ENCODE measurements around the gene TWIST2. TPM values are rescaled to one million over a fixed set of nuclear protein-coding genes. Genes with fewer than 3 reads are reported as not detected.

Gene TWIST2
- total and polyA plus RNA-seq, 2 donors from 2014 or later = 0.56 to 1.4 TPM

DNA sequence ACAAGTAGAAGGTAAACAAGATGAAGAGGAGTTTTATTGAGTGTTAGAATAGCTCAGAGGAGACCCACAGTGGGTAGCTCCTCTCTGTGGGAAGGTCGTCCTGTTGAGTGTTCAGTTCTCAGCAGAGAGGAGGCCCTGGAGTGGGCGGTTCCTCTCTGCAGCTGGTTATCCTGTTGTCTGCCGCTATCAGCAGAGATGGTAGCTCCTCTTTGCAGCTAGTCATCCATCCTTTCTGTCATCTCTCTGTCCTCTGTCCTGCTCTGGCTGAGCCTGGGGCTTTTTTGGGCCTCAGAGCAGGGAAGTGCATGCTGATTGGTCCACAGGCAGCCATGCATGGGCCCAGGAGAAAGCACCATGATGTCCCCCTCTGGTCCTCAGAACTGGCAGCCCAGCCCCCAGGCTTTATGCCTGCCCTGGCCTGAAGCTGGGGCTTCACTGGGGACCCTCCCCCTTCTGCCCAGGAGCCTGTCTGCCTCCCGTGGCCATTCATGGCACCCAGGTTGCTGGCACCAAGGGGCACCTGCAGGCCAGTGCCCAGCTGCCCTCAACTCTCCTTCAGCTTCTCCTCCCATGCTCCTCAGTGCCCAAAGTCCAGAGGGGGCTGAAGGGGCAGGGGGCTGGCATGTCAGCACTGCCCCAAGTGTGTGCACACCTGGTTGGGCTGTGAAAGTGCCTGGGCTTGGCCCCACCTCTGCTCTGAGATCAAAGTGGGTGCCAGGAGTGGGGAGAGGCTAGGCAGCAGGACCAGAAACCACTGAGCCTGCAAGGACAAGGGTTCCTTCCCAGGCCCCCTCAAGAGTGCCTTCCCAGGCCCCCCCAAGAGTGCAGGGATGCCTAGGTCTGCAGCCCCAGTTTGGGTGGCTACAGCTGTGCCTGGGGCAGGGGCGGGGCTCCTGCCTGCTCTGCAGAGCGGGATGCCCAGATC lies 98.7 kb downstream of the TWIST2 start:
- Histone ChIP-seq H3K27ac (ENCODE audit: low read depth in 2 of 2, low read length in 2 of 2) (no peak overlapping the region), H3K36me3 (ENCODE audit: control insufficient read depth in 2 of 3, insufficient read depth in 3 of 3, low read length in 3 of 3) (no peaks in the 10 kb centered on the region), H3K4me1 (ENCODE audit: control insufficient read depth in 2 of 3, insufficient read depth in 2 of 3, low read depth in 1 of 3, low read length in 3 of 3) (peaks cover 0 to 2% (median 0%) of the 10 kb centered on the region in 3 donors), H3K27me3 (ENCODE audit: control insufficient read depth, insufficient read depth, low read length) (no peaks in the 10 kb centered on the region), H3K4me3 (ENCODE audit: low read length in 3 of 3) (no peak overlapping the region), H3K9me3 (ENCODE audit: control insufficient read depth in 2 of 3, insufficient read depth in 1 of 3, low read length in 3 of 3) (no peaks in the 10 kb centered on the region), H3K9ac (ENCODE audit: low read length in 3 of 3) (no peak overlapping the region)
- peak in 1 of 5 donors; percentile 6 for DNase-seq
- intact Hi-C loops (cut with DNase I) = no loop called here
- no peak for FAIRE-seq
- TF ChIP-seq, protein P1, sequence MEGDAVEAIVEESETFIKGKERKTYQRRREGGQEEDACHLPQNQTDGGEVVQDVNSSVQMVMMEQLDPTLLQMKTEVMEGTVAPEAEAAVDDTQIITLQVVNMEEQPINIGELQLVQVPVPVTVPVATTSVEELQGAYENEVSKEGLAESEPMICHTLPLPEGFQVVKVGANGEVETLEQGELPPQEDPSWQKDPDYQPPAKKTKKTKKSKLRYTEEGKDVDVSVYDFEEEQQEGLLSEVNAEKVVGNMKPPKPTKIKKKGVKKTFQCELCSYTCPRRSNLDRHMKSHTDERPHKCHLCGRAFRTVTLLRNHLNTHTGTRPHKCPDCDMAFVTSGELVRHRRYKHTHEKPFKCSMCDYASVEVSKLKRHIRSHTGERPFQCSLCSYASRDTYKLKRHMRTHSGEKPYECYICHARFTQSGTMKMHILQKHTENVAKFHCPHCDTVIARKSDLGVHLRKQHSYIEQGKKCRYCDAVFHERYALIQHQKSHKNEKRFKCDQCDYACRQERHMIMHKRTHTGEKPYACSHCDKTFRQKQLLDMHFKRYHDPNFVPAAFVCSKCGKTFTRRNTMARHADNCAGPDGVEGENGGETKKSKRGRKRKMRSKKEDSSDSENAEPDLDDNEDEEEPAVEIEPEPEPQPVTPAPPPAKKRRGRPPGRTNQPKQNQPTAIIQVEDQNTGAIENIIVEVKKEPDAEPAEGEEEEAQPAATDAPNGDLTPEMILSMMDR (IDR thresholded peaks at IDR 0.05; ENCODE audit: borderline replicate concordance, extremely low read depth, insufficient read depth) = no peak

DNA sequence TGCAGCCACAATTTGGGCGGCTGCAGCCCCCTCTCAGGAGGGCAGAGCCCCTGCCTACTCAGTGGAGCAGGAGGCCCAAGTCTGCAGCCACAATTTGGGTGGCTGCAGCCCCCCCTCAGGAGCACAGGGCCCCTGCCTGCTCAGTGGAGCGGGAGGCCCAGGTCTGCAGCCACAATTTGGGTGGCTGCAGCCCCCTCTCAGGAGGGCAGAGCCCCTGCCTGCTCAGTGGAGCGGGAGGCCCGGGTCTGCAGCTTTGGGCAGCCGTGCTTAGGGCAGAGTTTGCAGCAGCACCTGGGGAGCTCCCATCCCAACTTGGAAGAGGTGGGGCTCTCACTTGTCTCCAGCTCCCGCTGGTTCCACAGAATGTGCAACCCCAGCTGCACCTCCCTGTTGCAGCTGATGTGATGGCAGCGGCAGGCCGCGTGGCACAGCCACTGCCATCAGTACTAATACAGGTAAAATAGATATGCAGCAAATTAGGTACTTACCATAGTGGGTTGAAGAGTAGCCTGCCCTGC lies 99.4 kb downstream of the TWIST2 start:
- no peaks in the 10 kb centered on the region for H3K36me3 ChIP-seq (ENCODE audit: control insufficient read depth in 2 of 3, insufficient read depth in 3 of 3, low read length in 3 of 3)
- no peak overlapping the region for H3K9ac ChIP-seq (ENCODE audit: low read length in 3 of 3)
- intact Hi-C loops (cut with DNase I) = no loop called here
- no peaks in the 10 kb centered on the region for H3K27me3 ChIP-seq (ENCODE audit: control insufficient read depth, insufficient read depth, low read length)
- TF ChIP-seq, protein P1 (IDR thresholded peaks at IDR 0.05; ENCODE audit: borderline replicate concordance, extremely low read depth, insufficient read depth) = no peak
- peaks cover 0 to 2% (median 0%) of the 10 kb centered on the region in 3 donors for H3K4me1 ChIP-seq (ENCODE audit: control insufficient read depth in 2 of 3, insufficient read depth in 2 of 3, low read depth in 1 of 3, low read length in 3 of 3)
- DNase-seq (no peak), FAIRE-seq (no peak)
- H3K4me3 ChIP-seq (ENCODE audit: low read length in 3 of 3) = no peak overlapping the region
- no peaks in the 10 kb centered on the region for H3K9me3 ChIP-seq (ENCODE audit: control insufficient read depth in 2 of 3, insufficient read depth in 1 of 3, low read length in 3 of 3)
- no peak overlapping the region for H3K27ac ChIP-seq (ENCODE audit: low read depth in 2 of 2, low read length in 2 of 2)

DNA sequence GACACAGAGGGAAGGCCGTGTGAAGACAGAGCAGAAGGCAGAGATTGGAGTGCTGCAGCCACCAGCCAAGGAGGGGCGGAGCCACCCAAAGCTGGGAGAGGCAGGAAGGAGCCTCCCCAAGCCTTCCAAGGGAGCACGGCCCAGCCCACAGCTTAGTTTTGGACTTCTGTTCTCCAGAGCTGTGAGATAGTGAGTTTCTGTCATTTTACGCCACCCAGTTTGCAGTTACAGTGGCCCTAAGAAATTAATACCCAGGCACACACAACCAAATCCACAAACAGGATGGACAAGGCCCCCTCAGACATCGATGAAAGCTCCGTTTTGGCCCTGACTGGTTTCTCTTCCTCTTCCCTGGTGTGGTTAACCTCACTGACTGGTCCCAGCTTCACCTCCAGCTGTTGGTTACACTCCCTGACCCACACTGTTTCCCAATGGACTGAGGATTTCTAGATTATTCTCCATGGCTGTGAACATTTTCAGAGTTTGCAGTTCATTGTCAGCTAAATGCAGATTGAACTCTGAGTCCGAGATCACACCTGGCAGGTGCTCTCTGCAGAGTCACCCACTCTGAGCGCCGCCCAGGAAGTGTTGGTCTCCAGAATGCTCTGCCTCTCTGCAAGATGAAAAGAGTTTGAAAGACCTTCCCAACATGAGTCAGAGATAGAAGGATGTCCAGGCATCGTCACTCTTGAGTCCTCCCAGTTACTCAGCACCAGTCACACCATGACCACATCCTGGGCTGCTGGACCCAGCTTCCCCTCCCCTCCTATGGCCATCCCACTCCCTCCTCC lies 100.2 kb downstream of the TWIST2 start:
- H3K9ac ChIP-seq (ENCODE audit: low read length in 3 of 3) = no peak overlapping the region
- H3K27ac ChIP-seq (ENCODE audit: low read depth in 2 of 2, low read length in 2 of 2) = no peak overlapping the region
- no peaks in the 10 kb centered on the region for H3K36me3 ChIP-seq (ENCODE audit: control insufficient read depth in 2 of 3, insufficient read depth in 3 of 3, low read length in 3 of 3)
- no peak for FAIRE-seq
- TF ChIP-seq, protein P1 (IDR thresholded peaks at IDR 0.05; ENCODE audit: borderline replicate concordance, extremely low read depth, insufficient read depth) = no peak
- no peaks in the 10 kb centered on the region for H3K9me3 ChIP-seq (ENCODE audit: control insufficient read depth in 2 of 3, insufficient read depth in 1 of 3, low read length in 3 of 3)
- H3K4me3 ChIP-seq (ENCODE audit: low read length in 3 of 3) = no peak overlapping the region
- peaks cover 0 to 2% (median 0%) of the 10 kb centered on the region in 3 donors for H3K4me1 ChIP-seq (ENCODE audit: control insufficient read depth in 2 of 3, insufficient read depth in 2 of 3, low read depth in 1 of 3, low read length in 3 of 3)
- intact Hi-C loops (cut with DNase I) = no loop called here
- no peak for DNase-seq
- H3K27me3 ChIP-seq (ENCODE audit: control insufficient read depth, insufficient read depth, low read length) = no peaks in the 10 kb centered on the region
